A673 (cell line): ENCODE results near the gene PCDHGA5.

Experiments used
- CTCF ChIP-seq: fragments of 300-800, 200-600 bp; sonication (generic); conservative IDR thresholded peaks from 2 replicates; pipeline ENCODE4 v1.5.1; 2017; ENCODE audit warnings: low read depth, mild to moderate bottlenecking, antibody characterized with exemption, low read length, moderate library complexity, mixed read lengths
- EZH2 ChIP-seq: fragments of 200-600 bp; sonication (generic); IDR thresholded peaks from 2 replicates; pipeline ENCODE4 v1.6.1; 2017; ENCODE audit warnings: borderline replicate concordance, low read depth, mild to moderate bottlenecking, mixed read lengths, antibody characterized with exemption, low read length; ENCODE audit not compliant: poor library complexity, severe bottlenecking

GRCh38 chr5:141399555-141400258 lies 35.7 kb downstream of the PCDHGA5 start:
- TF ChIP-seq CTCF (no peak), EZH2 (no peak)
